Kidney epithelial cell (primary cell): ENCODE measurements around the gene RHOH. TPM values are rescaled to one million over a fixed set of nuclear protein-coding genes. Genes with fewer than 3 reads are reported as not detected.

Experiments
- DNase-seq: peaks from one replicate; pipeline ENCODE4 v3.0.0-alpha.2; 2010; ENCODE audit warnings: low read depth
- H3K27me3 ChIP-seq: 2 replicates; pipeline ENCODE4 v1.6.0; 2011; ENCODE audit warnings: low read length; ENCODE audit not compliant: control insufficient read depth, insufficient read depth
- H3K36me3 ChIP-seq: 2 replicates; pipeline ENCODE4 v1.5.1; 2011; ENCODE audit warnings: low read length; ENCODE audit not compliant: control insufficient read depth, insufficient read depth
- H3K4me3 ChIP-seq: 2 replicates; pipeline ENCODE4 v1.5.1; 2011; ENCODE audit warnings: low read depth, mild to moderate bottlenecking, control low read depth, low read length
- CTCF ChIP-seq: IDR thresholded peaks from 2 replicates; pipeline ENCODE4 v1.5.1; 2011; ENCODE audit warnings: mild to moderate bottlenecking, moderate library complexity, low read length, control low read depth, inconsistent platforms; ENCODE audit not compliant: insufficient read depth, poor library complexity, severe bottlenecking
- total RNA-seq: library from RNA; depleted of rRNA; stranded (reverse); fragments of >200 nt; gene quantifications from 2 replicates; pipeline ENCODE4 v1.2.3, GENCODE V29; 2015

Gene RHOH
- total RNA-seq, 1 donor from 2014 or later: not detected

GRCh38 chr4:40199179-40199670, 2.4 kb downstream of the RHOH start:
- Histone ChIP-seq H3K36me3 (no peaks in the 10 kb centered on the region), H3K4me3 (no peak overlapping the region), H3K27me3 (no peaks in the 10 kb centered on the region)
- TF ChIP-seq CTCF: no peak
- DNase-seq: no peak

- Histone ChIP-seq H3K4me3 (no peak overlapping the region), H3K36me3 (no peaks in the 10 kb centered on the region), H3K27me3 (no peaks in the 10 kb centered on the region)
- DNase-seq: no peak
- TF ChIP-seq CTCF: no peak
Observed at GRCh38 chr4:40199999-40200874, 3.4 kb downstream of the RHOH start.

DNA sequence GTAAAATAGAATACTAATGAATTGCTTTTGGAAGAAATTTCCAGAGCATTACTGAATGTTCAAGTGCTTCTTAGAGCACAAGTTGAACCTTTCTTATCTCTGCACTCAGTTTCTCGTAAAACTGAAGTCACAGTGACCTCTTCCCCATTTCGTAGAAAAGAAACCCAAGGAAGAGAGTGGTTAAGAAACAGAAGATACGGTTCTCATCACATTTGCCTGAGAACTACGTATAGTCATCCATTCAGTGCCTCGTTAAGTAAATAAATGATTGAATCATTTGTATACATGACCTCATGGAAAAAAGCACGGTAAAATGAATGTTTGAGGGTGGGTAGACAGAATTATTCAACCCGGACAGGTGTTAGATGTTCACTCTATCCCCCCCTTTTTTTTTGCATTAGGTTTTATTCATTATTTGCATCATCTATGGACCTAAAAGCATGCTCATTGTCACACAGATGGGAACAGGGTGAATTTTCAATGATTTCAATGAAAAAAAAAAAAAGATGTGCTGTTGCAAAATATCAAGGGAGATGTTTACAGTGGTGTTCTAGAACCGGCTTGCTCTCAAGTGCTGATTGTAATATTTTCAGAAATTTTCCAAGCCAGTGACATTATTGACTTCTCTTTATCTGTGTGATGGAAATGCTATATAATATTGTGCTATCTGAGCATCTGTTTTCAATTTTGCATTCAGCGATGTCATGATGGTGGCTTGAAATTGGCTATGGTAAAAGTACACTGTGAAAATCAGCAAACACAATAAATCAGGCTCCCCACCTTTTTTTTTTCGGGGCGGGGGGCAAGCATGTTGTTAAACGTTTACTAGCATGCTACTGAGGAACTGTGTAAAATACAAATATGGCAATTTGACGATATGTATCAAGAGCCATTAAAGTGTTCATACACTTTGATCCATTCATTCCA, 4.3 kb downstream of the RHOH start:
- Histone ChIP-seq H3K36me3 (no peaks in the 10 kb centered on the region), H3K27me3 (no peaks in the 10 kb centered on the region), H3K4me3 (no peak overlapping the region)
- TF ChIP-seq CTCF: no peak
- no peak for DNase-seq

- Histone ChIP-seq H3K36me3 (no peaks in the 10 kb centered on the region), H3K4me3 (no peak overlapping the region), H3K27me3 (no peaks in the 10 kb centered on the region)
- DNase-seq: no peak
- TF ChIP-seq CTCF: no peak
Observed at GRCh38 chr4:40201898-40202297, 5.1 kb downstream of the RHOH start.

DNA sequence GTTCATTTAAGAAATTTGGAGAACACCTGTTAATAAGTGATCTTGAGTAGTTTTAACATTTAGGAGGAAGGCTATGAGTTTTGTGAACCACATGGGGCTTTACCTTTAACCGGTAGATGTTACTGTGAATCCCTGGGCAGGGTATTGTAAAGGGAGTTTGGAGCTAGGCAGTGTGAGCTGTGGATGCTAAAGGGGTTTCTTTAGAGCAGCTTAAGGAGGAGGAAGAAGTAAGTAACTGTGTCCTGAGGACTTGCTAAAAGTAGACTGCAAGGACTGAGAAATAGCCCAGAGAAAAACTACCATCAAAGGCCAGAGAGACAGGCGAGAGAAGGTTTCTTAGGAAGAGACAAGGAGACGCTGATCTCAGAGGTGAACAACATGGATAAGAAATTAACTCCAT, 5.6 kb downstream of the RHOH start:
- Histone ChIP-seq H3K4me3 (no peak overlapping the region), H3K27me3 (no peaks in the 10 kb centered on the region), H3K36me3 (no peaks in the 10 kb centered on the region)
- DNase-seq: no peak
- no peak for TF ChIP-seq CTCF
